Smooth muscle cell (in vitro differentiated cells): ENCODE data around the gene MKRN1. TPM values are rescaled to one million over a fixed set of nuclear protein-coding genes. Genes with fewer than 3 reads are reported as not detected.

ENCODE experiments used
- DNase-seq: peaks from one replicate; lab custom pipeline; 2025; ENCODE audit not compliant: unreplicated experiment; lab: John Stamatoyannopoulos, UW
- H2AFZ ChIP-seq: fragments of 200-600 bp; sonication (generic); 2 replicates; pipeline ENCODE4 v1.6.0; 2016; ENCODE audit warnings: antibody characterized with exemption, low read depth, mild to moderate bottlenecking
- H3F3A ChIP-seq: fragments of 200-600 bp; sonication (generic); 2 replicates; pipeline ENCODE4 v1.6.0; 2017; ENCODE audit warnings: antibody characterized with exemption, low read depth
- H3K27ac ChIP-seq: fragments of 200-600 bp; sonication (generic); 2 replicates; pipeline ENCODE4 v1.5.1; 2016; ENCODE audit warnings: low read depth, mild to moderate bottlenecking
- H3K27me3 ChIP-seq: fragments of 200-600 bp; sonication (generic); 2 replicates; pipeline ENCODE4 v1.6.1; 2016; ENCODE audit warnings: low read depth, mild to moderate bottlenecking
- H3K36me3 ChIP-seq: fragments of 200-600 bp; sonication (generic); 2 replicates; pipeline ENCODE4 v1.5.1; 2016; ENCODE audit warnings: low read depth
- H3K4me1 ChIP-seq: fragments of 200-600 bp; sonication (generic); 2 replicates; pipeline ENCODE4 v1.5.1; 2016; ENCODE audit warnings: low read depth
- H3K4me2 ChIP-seq: fragments of 200-600 bp; sonication (generic); 2 replicates; pipeline ENCODE4 v1.6.0; 2016; ENCODE audit warnings: mild to moderate bottlenecking
- H3K4me3 ChIP-seq: fragments of 200-600 bp; sonication (generic); 2 replicates; pipeline ENCODE4 v1.5.1; 2016; ENCODE audit warnings: mild to moderate bottlenecking
- H3K79me2 ChIP-seq: fragments of 200-600 bp; sonication (generic); 2 replicates; pipeline ENCODE4 v1.6.0; 2016; ENCODE audit warnings: low read depth, mild to moderate bottlenecking
- H3K9ac ChIP-seq: fragments of 200-600 bp; sonication (generic); 2 replicates; pipeline ENCODE4 v1.6.0; 2016; ENCODE audit warnings: low read depth
- H3K9me3 ChIP-seq: fragments of 200-600 bp; sonication (generic); replicated peaks from 2 replicates; pipeline ENCODE4 v1.5.1; 2016; ENCODE audit warnings: low read depth
- H4K20me1 ChIP-seq: fragments of 200-600 bp; sonication (generic); 2 replicates; pipeline ENCODE4 v1.6.0; 2016; ENCODE audit warnings: low read depth
- CTCF ChIP-seq: fragments of 200-600 bp; sonication (generic); IDR thresholded peaks from 2 replicates; pipeline ENCODE4 v1.5.1; 2017; ENCODE audit warnings: borderline replicate concordance, mild to moderate bottlenecking, antibody characterized with exemption; ENCODE audit not compliant: insufficient read depth, poor library complexity, severe bottlenecking
- WGBS: methylation state at CpG from one replicate; pipeline ENCODE4 v1.1.7; 2016; ENCODE audit warnings: low lambda C conversion rate; 5-methylcytosine and 5-hydroxymethylcytosine counted together
- polyA plus RNA-seq: library from polyadenylated mRNA; unstranded; fragments of >200 nt; fragmentation: Nextera tagmentation; extraction: Ambion mirVana; gene quantifications from 2 replicates; pipeline ENCODE4 v1.2.1, GENCODE V29; 2016
- total RNA-seq: library from RNA; depleted of rRNA; stranded (reverse); fragments of >200 nt; gene quantifications from 2 replicates; pipeline ENCODE4 v1.2.3, GENCODE V29; 2014

MKRN1 gene
- total and polyA plus RNA-seq, 2 experiments from 2014 or later, result 50.2 to 52.4 TPM

- Histone ChIP-seq H2AFZ (no peak overlapping the region), H3K9me3 (no peaks in the 10 kb centered on the region), H3F3A (no peaks in the 10 kb centered on the region), H3K36me3 (no peaks in the 10 kb centered on the region), H3K27me3 (no peaks in the 10 kb centered on the region), H3K4me1 (no peaks in the 10 kb centered on the region), H3K9ac (no peak overlapping the region), H4K20me1 (no peaks in the 10 kb centered on the region), H3K79me2 (no peaks in the 10 kb centered on the region), H3K4me2 (no peak overlapping the region), H3K4me3 (no peak overlapping the region), H3K27ac (no peak overlapping the region)
- DNase-seq, result no peak
- 82% methylated on average over 10 of the region's 10 CpGs for whole genome bisulfite sequencing
- TF ChIP-seq CTCF, result no peak
Observed at GRCh38 chr7:140525743-140526142, 46.4 kb upstream of the MKRN1 start.

- Histone ChIP-seq H3K27ac (no peak overlapping the region), H3K4me1 (peaks cover 8% of the 10 kb centered on the region), H3F3A (no peaks in the 10 kb centered on the region), H3K36me3 (no peaks in the 10 kb centered on the region), H3K9ac (no peak overlapping the region), H2AFZ (no peak overlapping the region), H3K4me2 (no peak overlapping the region), H4K20me1 (no peaks in the 10 kb centered on the region), H3K9me3 (no peaks in the 10 kb centered on the region), H3K27me3 (no peaks in the 10 kb centered on the region), H3K79me2 (no peaks in the 10 kb centered on the region), H3K4me3 (no peak overlapping the region)
- no peak for TF ChIP-seq CTCF
- no peak for DNase-seq
- 92% methylated on average over 3 of the region's 3 CpGs for WGBS
Observed at GRCh38 chr7:140521421-140521820, 42.1 kb upstream of the MKRN1 start.

GRCh38 chr7:140519007-140519399 lies 39.7 kb upstream of the MKRN1 start:
- Histone ChIP-seq H3K79me2 (no peaks in the 10 kb centered on the region), H3K4me2 (no peak overlapping the region), H4K20me1 (no peaks in the 10 kb centered on the region), H3K27ac (no peak overlapping the region), H2AFZ (peak overlapping the region; percentile 4), H3K9ac (no peak overlapping the region), H3K9me3 (no peaks in the 10 kb centered on the region), H3K36me3 (no peaks in the 10 kb centered on the region), H3F3A (no peaks in the 10 kb centered on the region), H3K27me3 (no peaks in the 10 kb centered on the region), H3K4me3 (no peak overlapping the region), H3K4me1 (peaks cover 8% of the 10 kb centered on the region)
- TF ChIP-seq CTCF, result no peak
- WGBS, result 46% methylated on average over 7 of the region's 7 CpGs
- no peak for DNase-seq

- 87% methylated on average over 15 of the region's 15 CpGs for WGBS
- Histone ChIP-seq H3K36me3 (no peaks in the 10 kb centered on the region), H3K4me1 (peaks cover 8% of the 10 kb centered on the region), H2AFZ (no peak overlapping the region), H4K20me1 (no peaks in the 10 kb centered on the region), H3K27me3 (no peaks in the 10 kb centered on the region), H3K27ac (no peak overlapping the region), H3K79me2 (no peaks in the 10 kb centered on the region), H3K4me2 (peak overlapping the region; percentile 51), H3K9ac (no peak overlapping the region), H3K4me3 (no peak overlapping the region), H3F3A (no peaks in the 10 kb centered on the region), H3K9me3 (no peaks in the 10 kb centered on the region)
- TF ChIP-seq CTCF, result no peak
- DNase-seq, result no peak
Observed at GRCh38 chr7:140518370-140519006, 39.2 kb upstream of the MKRN1 start.
